Measurements from ENCODE around the gene SASH1. TPM values are rescaled to one million over a fixed set of nuclear protein-coding genes. Genes with fewer than 3 reads are reported as not detected.

SASH1 gene
- total RNA-seq, 1 experiment from 2014 or later: 11.7 TPM

DNA sequence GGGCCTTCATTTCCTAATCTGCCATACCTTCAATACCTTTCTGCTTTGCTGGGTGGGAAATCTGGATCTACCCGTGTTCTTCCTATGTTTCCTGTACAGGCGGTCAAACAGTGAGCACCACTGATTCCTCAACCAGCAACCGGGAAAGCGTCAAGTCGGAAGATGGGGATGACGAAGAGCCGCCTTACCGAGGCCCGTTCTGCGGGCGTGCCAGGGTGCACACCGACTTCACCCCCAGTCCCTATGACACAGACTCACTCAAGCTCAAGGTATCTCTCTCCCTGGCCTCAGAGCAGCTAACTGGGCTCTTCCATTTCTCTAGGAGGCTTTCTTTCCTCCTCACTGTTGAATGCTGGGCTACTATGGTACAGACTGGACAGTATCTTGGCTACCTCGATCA, 190.1 kb downstream of the SASH1 start (continued):
- TF ChIP-seq, protein P1, sequence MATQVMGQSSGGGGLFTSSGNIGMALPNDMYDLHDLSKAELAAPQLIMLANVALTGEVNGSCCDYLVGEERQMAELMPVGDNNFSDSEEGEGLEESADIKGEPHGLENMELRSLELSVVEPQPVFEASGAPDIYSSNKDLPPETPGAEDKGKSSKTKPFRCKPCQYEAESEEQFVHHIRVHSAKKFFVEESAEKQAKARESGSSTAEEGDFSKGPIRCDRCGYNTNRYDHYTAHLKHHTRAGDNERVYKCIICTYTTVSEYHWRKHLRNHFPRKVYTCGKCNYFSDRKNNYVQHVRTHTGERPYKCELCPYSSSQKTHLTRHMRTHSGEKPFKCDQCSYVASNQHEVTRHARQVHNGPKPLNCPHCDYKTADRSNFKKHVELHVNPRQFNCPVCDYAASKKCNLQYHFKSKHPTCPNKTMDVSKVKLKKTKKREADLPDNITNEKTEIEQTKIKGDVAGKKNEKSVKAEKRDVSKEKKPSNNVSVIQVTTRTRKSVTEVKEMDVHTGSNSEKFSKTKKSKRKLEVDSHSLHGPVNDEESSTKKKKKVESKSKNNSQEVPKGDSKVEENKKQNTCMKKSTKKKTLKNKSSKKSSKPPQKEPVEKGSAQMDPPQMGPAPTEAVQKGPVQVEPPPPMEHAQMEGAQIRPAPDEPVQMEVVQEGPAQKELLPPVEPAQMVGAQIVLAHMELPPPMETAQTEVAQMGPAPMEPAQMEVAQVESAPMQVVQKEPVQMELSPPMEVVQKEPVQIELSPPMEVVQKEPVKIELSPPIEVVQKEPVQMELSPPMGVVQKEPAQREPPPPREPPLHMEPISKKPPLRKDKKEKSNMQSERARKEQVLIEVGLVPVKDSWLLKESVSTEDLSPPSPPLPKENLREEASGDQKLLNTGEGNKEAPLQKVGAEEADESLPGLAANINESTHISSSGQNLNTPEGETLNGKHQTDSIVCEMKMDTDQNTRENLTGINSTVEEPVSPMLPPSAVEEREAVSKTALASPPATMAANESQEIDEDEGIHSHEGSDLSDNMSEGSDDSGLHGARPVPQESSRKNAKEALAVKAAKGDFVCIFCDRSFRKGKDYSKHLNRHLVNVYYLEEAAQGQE (IDR thresholded peaks at IDR 0.05; ENCODE audit: low read depth): no peak

DNA sequence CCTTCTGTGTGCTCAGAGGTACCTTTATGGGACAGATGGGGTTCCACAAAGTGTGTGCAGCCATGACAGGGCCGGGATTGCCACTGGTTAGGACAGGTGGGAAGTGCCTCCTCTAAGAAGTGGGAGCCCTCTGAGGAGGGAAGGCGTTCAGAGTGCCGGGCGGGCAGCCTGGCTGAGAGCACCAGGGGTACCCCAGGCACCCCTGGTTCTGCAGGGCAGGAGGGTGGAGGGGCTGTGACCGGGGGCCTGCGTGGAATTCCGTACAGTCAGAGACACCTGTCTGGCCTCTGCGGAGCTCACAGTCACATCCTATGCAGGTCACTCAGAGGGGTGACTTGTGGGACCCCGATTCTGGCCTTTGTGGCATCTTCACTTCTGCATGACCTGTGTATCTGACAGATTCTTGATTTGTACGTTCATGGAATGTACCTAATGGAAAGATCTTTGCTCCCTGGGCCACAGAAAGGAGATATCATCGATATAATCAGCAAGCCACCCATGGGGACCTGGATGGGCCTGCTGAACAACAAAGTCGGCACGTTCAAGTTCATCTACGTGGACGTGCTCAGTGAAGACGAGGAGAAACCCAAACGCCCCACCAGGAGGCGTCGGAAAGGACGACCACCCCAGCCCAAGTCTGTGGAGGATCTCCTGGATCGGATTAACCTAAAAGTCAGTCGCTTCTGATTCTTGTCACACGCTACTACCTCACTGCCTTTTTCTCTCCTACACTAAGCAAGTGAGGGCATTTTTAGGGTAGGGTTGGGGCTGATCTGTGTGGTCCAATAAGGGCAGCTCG, 190.9 kb downstream of the SASH1 start:
- Histone ChIP-seq H3K27me3 (ENCODE audit: insufficient read depth, low read length) (no peaks in the 10 kb centered on the region), H3K79me2 (ENCODE audit: insufficient read depth, low read length) (no peaks in the 10 kb centered on the region), H3K9me3 (ENCODE audit: control insufficient read depth in 1 of 2, insufficient read depth in 1 of 2, low read depth in 1 of 2, low read length in 2 of 2) (no peaks in the 10 kb centered on the region), H3K4me1 (ENCODE audit: control insufficient read depth in 1 of 2, insufficient read depth in 2 of 2, low read length in 2 of 2) (peaks cover 0 to 5% of the 10 kb centered on the region in 2 experiments; a peak in 1 of 4 replicates), H3K27ac (ENCODE audit: low read depth, low read length) (no peak overlapping the region), H3K9ac (ENCODE audit: low read length) (no peak overlapping the region), H3K36me3 (ENCODE audit: control insufficient read depth in 1 of 2, insufficient read depth in 2 of 2, low read length in 2 of 2) (no peaks in the 10 kb centered on the region), H2AFZ (ENCODE audit: low read depth, low read length, poor library complexity, severe bottlenecking) (no peak overlapping the region), H3K4me3 (replicated peaks in 1 of 2; ENCODE audit: low read depth in 1 of 2, low read length in 2 of 2) (no peak overlapping the region), H3K9me2 (ENCODE audit: insufficient read depth) (no peaks in the 10 kb centered on the region), H3K4me2 (ENCODE audit: low read length) (no peak overlapping the region), H4K20me1 (ENCODE audit: insufficient read depth) (no peaks in the 10 kb centered on the region)
- no peak for ATAC-seq
- ChIA-PET RAD21 (ENCODE audit: low non-redundant PET in 1 of 2, low total read pairs in 2 of 2, uncharacterized antibody in 2 of 2, unreplicated experiment in 2 of 2) (no interaction called here), CTCF (no interaction called here), POLR2A (no interaction called here)
- no peak for DNase-seq (ENCODE audit: low read depth, low spot score)
- intact Hi-C loops (cut with micrococcal nuclease): no loop called here
- BruUV-seq (replicated peaks): no TSS peak
- TF ChIP-seq ZNF274 (IDR thresholded peaks at IDR 0.05; ENCODE audit: low read depth, low read length) (no peak), SP1 (IDR thresholded peaks at IDR 0.05; ENCODE audit: low read depth) (no peak), RAD21 (IDR thresholded peaks at IDR 0.05; ENCODE audit: low read depth) (no peak), SRF (IDR thresholded peaks at IDR 0.05; ENCODE audit: low read depth) (no peak), EZH2 (IDR thresholded peaks at IDR 0.05) (no peak), POLR2AphosphoS5 (IDR thresholded peaks at IDR 0.05; ENCODE audit: low read depth, low read length) (no peak), EZH2phosphoT487 (IDR thresholded peaks at IDR 0.05; ENCODE audit: borderline replicate concordance) (no peak), EGR1 (IDR thresholded peaks at IDR 0.05; ENCODE audit: low read depth) (no peak), YY1 (IDR thresholded peaks at IDR 0.05; ENCODE audit: extremely low read depth, insufficient replicate concordance, low read depth, low read length) (no peak), SIN3A (IDR thresholded peaks at IDR 0.05; ENCODE audit: low read depth) (no peak), CEBPB (IDR thresholded peaks at IDR 0.05; ENCODE audit: low read depth) (no peak), ZFX (IDR thresholded peaks at IDR 0.05) (no peak), CBX3 (IDR thresholded peaks at IDR 0.05; ENCODE audit: low read depth) (no peak), POLR2A (IDR thresholded peaks at IDR 0.05; ENCODE audit: borderline replicate concordance, extremely low read depth, insufficient read depth, insufficient read length) (no peak)
- TF ChIP-seq, protein P1 (IDR thresholded peaks at IDR 0.05; ENCODE audit: low read depth): no peak
- TF ChIP-seq, protein P2, sequence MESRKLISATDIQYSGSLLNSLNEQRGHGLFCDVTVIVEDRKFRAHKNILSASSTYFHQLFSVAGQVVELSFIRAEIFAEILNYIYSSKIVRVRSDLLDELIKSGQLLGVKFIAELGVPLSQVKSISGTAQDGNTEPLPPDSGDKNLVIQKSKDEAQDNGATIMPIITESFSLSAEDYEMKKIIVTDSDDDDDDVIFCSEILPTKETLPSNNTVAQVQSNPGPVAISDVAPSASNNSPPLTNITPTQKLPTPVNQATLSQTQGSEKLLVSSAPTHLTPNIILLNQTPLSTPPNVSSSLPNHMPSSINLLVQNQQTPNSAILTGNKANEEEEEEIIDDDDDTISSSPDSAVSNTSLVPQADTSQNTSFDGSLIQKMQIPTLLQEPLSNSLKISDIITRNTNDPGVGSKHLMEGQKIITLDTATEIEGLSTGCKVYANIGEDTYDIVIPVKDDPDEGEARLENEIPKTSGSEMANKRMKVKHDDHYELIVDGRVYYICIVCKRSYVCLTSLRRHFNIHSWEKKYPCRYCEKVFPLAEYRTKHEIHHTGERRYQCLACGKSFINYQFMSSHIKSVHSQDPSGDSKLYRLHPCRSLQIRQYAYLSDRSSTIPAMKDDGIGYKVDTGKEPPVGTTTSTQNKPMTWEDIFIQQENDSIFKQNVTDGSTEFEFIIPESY (IDR thresholded peaks at IDR 0.05; ENCODE audit: extremely low read depth, insufficient replicate concordance, low read length): no peak
